ENCODE data around the gene MATN3. TPM values are rescaled to one million over a fixed set of nuclear protein-coding genes. Genes with fewer than 3 reads are reported as not detected.
"Not testable (repeated sequence)": the region's sequence is repeated elsewhere in the genome, so short reads cannot be mapped to it uniquely, and the experiment has no call there.

Gene MATN3
- total RNA-seq, 1 experiment from 2014 or later = 2.8 TPM

DNA sequence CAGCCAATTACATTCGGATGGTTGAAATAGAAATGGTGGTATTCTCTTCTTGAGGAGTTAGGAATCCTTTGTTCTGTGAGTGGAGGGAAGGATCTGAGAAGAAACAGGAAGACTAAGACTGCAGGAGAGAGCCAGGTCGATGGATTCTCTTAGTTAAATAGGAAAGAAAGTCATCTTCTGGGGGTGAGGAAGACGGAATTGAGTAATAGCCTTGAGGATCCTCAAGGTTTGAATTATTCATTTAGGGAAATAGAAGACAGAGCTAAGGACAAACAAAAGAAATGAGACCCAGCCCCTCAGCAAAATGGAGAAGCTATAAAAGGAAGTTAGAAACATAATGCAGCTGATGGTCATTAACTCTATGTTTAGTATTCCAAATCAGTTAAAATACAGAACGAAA, 37.2 kb upstream of the MATN3 start:
- no TSS peak for BruUV-seq (replicated peaks)
- intact Hi-C loops (cut with micrococcal nuclease; ENCODE audit: unreplicated experiment) = loop anchor here (5.0 kb wide), 1 partner anchor 147 kb away; the partner anchor contains the start of gene TTC32
- DNase-seq (ENCODE audit: low spot score) = peak; percentile 53
- Histone ChIP-seq H3K9me3 (ENCODE audit: low read depth, low read length, poor library complexity, severe bottlenecking) (no peaks in the 10 kb centered on the region), H3K36me3 (ENCODE audit: insufficient read depth, low read length, poor library complexity, severe bottlenecking) (no peaks in the 10 kb centered on the region), H3K4me1 (ENCODE audit: insufficient read depth, low read length, poor library complexity, severe bottlenecking) (peaks cover 41% of the 10 kb centered on the region), H3K4me3 (ENCODE audit: low read depth, low read length, poor library complexity, severe bottlenecking) (peak overlapping the region; percentile 88), H3K27me3 (replicated peaks; ENCODE audit: insufficient read depth, low read depth, low read length, poor library complexity) (no peaks in the 10 kb centered on the region), H3K27ac (ENCODE audit: low read depth, low read length, poor library complexity, severe bottlenecking) (peak overlapping the region; percentile 99)
- TF ChIP-seq EZH2 (IDR thresholded peaks at IDR 0.05; ENCODE audit: borderline replicate concordance, low read depth, low read length, poor library complexity, severe bottlenecking) = no peak
- TF ChIP-seq, protein P1, sequence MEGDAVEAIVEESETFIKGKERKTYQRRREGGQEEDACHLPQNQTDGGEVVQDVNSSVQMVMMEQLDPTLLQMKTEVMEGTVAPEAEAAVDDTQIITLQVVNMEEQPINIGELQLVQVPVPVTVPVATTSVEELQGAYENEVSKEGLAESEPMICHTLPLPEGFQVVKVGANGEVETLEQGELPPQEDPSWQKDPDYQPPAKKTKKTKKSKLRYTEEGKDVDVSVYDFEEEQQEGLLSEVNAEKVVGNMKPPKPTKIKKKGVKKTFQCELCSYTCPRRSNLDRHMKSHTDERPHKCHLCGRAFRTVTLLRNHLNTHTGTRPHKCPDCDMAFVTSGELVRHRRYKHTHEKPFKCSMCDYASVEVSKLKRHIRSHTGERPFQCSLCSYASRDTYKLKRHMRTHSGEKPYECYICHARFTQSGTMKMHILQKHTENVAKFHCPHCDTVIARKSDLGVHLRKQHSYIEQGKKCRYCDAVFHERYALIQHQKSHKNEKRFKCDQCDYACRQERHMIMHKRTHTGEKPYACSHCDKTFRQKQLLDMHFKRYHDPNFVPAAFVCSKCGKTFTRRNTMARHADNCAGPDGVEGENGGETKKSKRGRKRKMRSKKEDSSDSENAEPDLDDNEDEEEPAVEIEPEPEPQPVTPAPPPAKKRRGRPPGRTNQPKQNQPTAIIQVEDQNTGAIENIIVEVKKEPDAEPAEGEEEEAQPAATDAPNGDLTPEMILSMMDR (conservative IDR thresholded peaks at IDR 0.05; ENCODE audit: low read depth, low read length) = no peak
- POLR2A ChIA-PET (ENCODE audit: low non-redundant PET) = no interaction called here
- CTCF ChIA-PET = interaction anchor here (0.6 kb wide), 1 partner anchor 34 kb away, joined by 3 read pairs; no protein-coding TSS in a partner anchor

DNA sequence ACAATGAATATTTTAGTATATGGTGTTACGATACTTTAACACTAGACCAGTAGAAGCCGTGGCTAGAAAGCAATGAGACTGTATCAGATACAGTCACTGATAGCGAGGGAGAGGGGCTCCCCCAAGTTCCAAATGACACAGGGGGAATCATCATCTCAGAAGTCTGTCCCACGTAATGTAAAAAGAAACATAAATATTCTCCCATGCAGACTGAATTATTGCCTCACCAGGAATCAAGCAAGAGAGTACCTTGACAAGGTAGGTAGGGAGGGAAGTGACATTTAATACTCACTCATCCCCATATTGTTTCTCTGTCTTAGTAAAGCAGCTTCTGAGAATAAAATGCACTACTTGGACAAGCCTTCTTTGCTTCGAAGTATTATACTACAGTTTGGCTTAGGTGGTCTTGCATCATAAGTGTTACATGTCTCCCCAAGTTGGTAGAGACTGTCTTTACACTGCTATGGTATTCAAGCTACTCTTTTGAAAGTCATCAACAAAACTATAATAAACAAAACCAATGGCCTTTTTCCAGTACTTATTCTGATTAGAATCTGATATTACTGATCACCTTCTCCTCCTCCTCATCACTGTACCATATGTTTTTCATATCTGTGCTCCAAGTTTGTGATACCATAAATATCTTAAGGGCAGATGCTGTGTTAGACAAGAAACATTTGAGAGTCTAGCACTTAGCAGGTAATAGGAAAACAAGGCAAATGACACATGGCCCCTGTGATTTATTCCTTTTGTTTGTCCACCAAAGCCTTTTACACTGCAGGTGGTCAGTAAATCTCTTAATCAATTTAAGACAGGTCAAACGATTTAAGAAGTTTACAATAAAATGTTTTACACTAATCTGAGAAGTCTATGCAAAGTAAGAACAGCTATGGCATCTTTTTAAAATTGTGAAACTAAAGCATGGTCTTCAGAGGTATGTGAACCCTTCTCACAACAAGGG, 36.3 kb upstream of the MATN3 start:
- no TSS peak for BruUV-seq (replicated peaks)
- Histone ChIP-seq H3K36me3 (ENCODE audit: insufficient read depth, low read length, poor library complexity, severe bottlenecking) (no peaks in the 10 kb centered on the region), H3K27ac (ENCODE audit: low read depth, low read length, poor library complexity, severe bottlenecking) (peak overlapping the region; percentile 99), H3K9me3 (ENCODE audit: low read depth, low read length, poor library complexity, severe bottlenecking) (no peaks in the 10 kb centered on the region), H3K4me3 (ENCODE audit: low read depth, low read length, poor library complexity, severe bottlenecking) (peak overlapping the region; percentile 88), H3K4me1 (ENCODE audit: insufficient read depth, low read length, poor library complexity, severe bottlenecking) (peaks cover 49% of the 10 kb centered on the region), H3K27me3 (replicated peaks; ENCODE audit: insufficient read depth, low read depth, low read length, poor library complexity) (no peaks in the 10 kb centered on the region)
- TF ChIP-seq, protein P1 (conservative IDR thresholded peaks at IDR 0.05; ENCODE audit: low read depth, low read length) = no peak
- TF ChIP-seq EZH2 (IDR thresholded peaks at IDR 0.05; ENCODE audit: borderline replicate concordance, low read depth, low read length, poor library complexity, severe bottlenecking) = no peak
- CTCF ChIA-PET = no interaction called here
- no peak for DNase-seq (ENCODE audit: low spot score)
- POLR2A ChIA-PET (ENCODE audit: low non-redundant PET) = no interaction called here
- intact Hi-C loops (cut with micrococcal nuclease; ENCODE audit: unreplicated experiment) = no loop called here

DNA sequence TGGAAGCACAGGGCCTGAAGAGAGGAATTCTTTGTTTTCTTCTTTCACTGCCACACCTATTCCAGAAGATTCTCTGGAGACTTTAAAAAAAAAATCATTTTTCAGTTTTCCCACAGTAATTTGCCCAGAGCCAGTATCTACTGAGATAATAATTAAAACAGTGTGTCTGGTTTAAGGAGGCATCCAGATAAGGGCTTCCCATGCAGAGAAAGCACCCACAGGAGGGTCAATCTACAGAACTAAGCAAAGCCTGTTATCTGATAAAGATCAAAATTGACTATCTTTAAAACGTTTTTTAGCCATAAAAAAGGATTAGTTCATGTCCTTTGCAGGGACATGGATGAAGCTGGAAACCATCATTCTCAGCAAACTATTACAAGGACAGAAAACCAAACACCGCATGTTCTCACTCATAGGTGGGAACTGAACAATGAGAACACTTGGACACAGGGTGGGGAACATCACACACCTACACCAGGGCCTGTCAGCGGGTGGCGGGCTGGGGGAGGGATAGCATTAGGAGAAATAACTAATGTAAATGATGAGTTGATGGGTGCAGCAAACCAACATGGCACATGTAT, 33.3 kb upstream of the MATN3 start:
- CTCF ChIA-PET; intact Hi-C loops (cut with micrococcal nuclease; ENCODE audit: unreplicated experiment); BruUV-seq (replicated peaks); POLR2A ChIA-PET (ENCODE audit: low non-redundant PET); H3K27ac ChIP-seq (ENCODE audit: low read depth, low read length, poor library complexity, severe bottlenecking); H3K4me3 ChIP-seq (ENCODE audit: low read depth, low read length, poor library complexity, severe bottlenecking); H3K36me3 ChIP-seq (ENCODE audit: insufficient read depth, low read length, poor library complexity, severe bottlenecking); DNase-seq (ENCODE audit: low spot score); H3K9me3 ChIP-seq (ENCODE audit: low read depth, low read length, poor library complexity, severe bottlenecking); H3K27me3 ChIP-seq (replicated peaks; ENCODE audit: insufficient read depth, low read depth, low read length, poor library complexity): not testable (repeated sequence)
- H3K4me1 ChIP-seq (ENCODE audit: insufficient read depth, low read length, poor library complexity, severe bottlenecking) = peaks cover 63% of the 10 kb centered on the region
